Activated naive CD8-positive, alpha-beta T cell treated with anti-CD3 and anti-CD28 coated beads, Interleukin-2, amount 50 U/mL, for 24 hours (primary cell): ENCODE data around the gene DENND1A.

Experiments used
- ATAC-seq: fragments of 150-1000 bp; cut with Tn5 transposase; one replicate; pipeline ENCODE4 v1.10.0; 2021
- DNase-seq: peaks from one replicate; pipeline ENCODE4 v3.0.0; 2021
- H3K27ac Mint-ChIP-seq: one replicate; pipeline ENCODE4 v1.8.0; 2021; ENCODE audit warnings: mild to moderate bottlenecking, mixed read lengths
- H3K27me3 Mint-ChIP-seq: one replicate; pipeline ENCODE4 v1.8.0; 2021; ENCODE audit warnings: mixed read lengths
- H3K36me3 Mint-ChIP-seq: one replicate; pipeline ENCODE4 v1.8.0; 2021; ENCODE audit warnings: low read depth, mixed read lengths
- H3K4me1 Mint-ChIP-seq: one replicate; pipeline ENCODE4 v1.8.0; 2021; ENCODE audit warnings: mixed read lengths
- H3K4me3 Mint-ChIP-seq: one replicate; pipeline ENCODE4 v1.8.0; 2021; ENCODE audit warnings: mild to moderate bottlenecking, moderate library complexity, mixed read lengths
- H3K9me3 Mint-ChIP-seq: one replicate; pipeline ENCODE4 v1.8.0; 2021; ENCODE audit warnings: mixed read lengths

DENND1A gene

DNA sequence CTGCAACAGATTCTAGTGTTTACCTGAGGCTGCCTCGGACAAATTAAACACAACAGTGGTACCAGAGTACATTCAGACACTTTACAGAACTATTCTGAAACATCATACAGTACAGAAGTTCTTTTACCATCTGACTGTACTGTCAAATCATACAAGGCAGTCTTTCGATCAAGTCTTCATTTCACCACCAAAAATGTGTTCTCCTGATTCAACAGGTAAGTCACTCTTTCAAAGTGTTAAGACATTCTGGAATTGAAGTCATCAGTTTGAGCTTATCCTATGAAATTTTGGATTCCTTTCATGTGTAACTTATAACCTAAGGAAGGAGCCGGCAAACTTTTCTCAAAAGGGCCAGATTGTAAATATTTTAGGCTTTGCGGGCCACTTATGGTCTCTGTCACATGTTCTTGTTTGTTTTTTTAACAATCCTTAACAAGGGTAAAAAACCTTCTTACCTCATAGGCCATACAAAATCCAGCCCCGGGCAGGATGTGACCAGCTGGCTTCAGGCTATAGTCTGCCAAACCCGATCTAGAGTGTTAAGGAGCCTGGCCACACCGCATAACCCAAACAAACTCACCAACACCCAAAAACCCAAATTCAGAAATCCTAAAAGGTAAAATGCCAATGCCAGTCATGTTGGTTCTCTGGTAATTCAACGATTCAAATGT, 151.6 kb downstream of the DENND1A start:
- Mint-ChIP-seq H3K9me3 (no peaks in the 10 kb centered on the region), H3K27ac (no peak overlapping the region), H3K36me3 (no peaks in the 10 kb centered on the region), H3K4me1 (peaks cover 12% of the 10 kb centered on the region), H3K27me3 (no peaks in the 10 kb centered on the region), H3K4me3 (no peak overlapping the region)
- ATAC-seq: no peak
- DNase-seq: no peak

DNA sequence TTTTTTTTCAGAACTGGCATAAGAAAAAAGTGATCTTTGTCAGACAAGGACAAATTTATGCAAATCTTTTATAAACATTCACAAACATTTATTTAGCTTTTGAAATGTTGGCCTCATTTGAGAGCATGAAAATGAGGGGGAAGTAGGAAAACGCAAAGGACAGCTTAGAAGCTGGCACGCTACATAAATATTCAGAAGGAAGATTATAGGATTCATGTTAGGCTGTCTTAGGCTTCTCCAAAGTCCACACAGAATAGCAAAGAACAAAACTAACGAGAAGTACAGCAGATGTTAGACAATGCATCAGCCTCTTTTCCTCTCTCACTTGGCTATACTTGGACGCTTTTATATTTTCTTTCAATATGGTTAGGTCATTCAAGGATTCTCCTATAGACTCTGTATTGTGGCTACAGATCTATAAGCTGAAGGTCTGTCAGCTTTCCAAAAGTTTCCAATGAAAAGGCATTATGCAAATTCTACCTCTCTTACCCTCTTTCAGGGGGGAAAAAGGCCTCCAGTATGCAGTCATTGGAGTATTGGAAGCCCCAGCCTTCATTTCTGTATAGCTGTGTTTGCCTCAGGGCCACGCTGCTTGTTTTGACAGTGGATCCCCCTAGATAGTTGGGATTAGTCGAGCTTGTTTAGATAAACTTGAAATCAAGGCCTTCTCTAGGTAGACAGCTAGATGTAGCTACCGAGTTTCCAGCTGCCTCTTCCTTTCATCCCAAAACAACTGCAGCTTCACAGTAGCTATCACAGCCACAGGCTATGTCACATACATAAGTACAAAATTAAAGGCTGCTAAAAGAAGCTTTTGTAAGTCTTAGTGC, 153.0 kb downstream of the DENND1A start:
- H3K9me3 Mint-ChIP-seq: no peaks in the 10 kb centered on the region
- peaks cover 12% of the 10 kb centered on the region for H3K4me1 Mint-ChIP-seq
- DNase-seq (no peak), ATAC-seq (no peak)
- no peaks in the 10 kb centered on the region for H3K36me3 Mint-ChIP-seq
- H3K27ac Mint-ChIP-seq: no peak overlapping the region
- H3K27me3 Mint-ChIP-seq: no peaks in the 10 kb centered on the region
- no peak overlapping the region for H3K4me3 Mint-ChIP-seq

DNA sequence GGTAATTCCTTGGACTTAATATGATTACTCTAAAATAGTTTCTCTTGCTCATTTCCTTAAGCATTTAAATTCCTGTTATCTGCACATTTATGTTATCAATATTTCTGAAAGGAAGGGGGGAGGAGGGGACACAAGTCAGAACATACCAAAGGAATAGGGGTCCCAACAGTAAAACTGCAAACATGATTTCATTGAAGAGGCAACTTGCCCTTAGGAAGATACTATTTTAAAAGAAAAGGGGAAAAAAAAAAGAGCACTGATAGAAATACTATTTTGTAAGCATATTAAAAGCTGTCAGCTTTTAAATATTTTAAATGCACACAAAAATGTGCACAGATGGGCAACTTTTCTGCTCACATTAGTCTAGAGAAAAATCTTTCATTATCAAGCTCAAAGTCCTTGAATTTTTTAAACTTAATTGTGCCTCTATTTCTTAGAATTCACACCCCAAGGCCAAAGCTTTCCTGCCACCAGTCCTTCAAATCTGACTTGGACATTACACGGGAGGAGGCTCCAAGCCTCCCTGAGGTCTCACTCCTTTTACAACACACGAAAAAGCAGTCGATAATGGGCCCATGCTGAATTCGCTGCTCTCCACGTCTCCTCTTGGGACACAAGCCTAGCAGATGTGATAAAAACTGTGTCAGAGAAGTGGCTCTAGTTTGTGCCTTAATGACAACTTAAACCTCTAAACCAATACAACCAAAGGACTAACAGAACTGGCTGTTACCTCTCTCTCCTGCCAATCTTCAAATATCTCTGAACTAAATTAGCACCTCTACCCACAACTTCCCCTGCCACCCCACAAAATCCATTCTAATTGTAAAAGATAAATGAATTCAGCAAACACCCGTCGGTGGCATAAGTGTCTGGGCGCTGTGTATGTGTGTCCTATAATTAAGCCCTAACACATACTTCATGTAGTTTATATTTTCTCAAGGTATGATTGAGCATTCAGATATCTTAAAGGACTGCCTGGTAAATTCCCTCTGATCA, 154.3 kb downstream of the DENND1A start:
- Mint-ChIP-seq H3K27me3 (no peaks in the 10 kb centered on the region), H3K4me1 (peaks cover 12% of the 10 kb centered on the region), H3K27ac (no peak overlapping the region), H3K4me3 (no peak overlapping the region), H3K9me3 (no peaks in the 10 kb centered on the region), H3K36me3 (no peaks in the 10 kb centered on the region)
- ATAC-seq (no peak), DNase-seq (no peak)

DNA sequence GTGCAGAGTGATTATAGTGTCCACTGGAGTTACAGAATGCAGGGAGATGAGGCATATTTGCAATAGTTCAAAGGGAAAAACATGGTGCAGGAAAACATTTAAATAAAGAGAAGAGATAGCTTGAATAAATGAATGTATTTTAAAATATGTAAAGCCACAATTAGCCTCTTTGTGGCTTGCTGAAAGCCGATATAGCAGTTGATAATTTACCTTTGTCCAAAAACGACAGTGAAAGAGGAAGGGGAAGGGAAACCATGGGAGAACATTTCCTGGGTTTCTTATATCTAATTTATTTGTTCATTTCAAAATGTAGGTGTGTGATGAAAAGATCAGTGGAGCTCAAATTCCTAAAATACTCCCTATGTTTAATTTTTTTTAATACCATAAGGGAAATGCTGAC, 156.1 kb downstream of the DENND1A start:
- Mint-ChIP-seq H3K27ac (no peak overlapping the region), H3K27me3 (no peaks in the 10 kb centered on the region), H3K4me3 (no peak overlapping the region), H3K36me3 (no peaks in the 10 kb centered on the region), H3K9me3 (no peaks in the 10 kb centered on the region), H3K4me1 (peaks cover 16% of the 10 kb centered on the region)
- DNase-seq: no peak
- ATAC-seq: no peak

DNA sequence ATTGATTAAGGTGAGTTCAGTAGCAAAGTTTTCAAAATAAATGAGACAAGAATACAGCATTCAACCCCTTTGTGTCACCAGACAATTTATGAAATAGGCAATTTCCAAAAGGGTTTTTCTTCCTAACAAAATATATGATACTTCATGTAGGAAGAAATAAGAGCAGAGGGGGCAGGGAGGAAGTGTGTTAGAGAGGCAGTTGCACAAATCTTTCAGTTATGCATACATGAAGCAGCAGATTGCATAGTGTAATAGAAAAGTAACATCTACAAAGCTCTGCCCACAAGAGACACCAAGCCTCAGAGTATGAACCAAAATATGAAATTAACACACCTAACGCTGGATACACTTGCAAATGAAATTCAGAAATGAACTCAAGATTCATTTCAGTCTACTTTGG, 157.0 kb downstream of the DENND1A start:
- Mint-ChIP-seq H3K36me3 (no peaks in the 10 kb centered on the region), H3K9me3 (no peaks in the 10 kb centered on the region), H3K27ac (no peak overlapping the region), H3K4me3 (no peak overlapping the region), H3K27me3 (no peaks in the 10 kb centered on the region), H3K4me1 (peaks cover 16% of the 10 kb centered on the region)
- ATAC-seq (no peak), DNase-seq (no peak)

DNA sequence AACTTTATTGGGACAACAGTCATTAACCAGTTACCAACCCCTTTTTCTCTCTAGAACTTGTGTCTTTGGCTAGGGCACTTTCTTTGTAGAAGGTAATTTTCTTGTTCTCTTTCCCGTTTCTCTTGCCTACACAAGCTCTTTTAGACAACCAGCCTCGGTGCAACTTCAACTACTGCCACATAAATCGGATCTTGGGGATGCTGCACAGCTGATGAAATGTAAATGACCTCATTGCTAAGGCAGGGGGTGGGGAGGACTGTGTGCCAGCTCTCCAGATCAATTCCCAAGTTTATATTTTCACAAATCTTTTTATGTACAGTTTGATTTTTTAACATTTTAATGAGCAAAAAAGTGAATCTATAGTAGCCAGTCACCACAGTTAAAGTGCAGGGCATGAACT, 157.6 kb downstream of the DENND1A start:
- no peak for DNase-seq
- Mint-ChIP-seq H3K4me3 (no peak overlapping the region), H3K4me1 (peaks cover 16% of the 10 kb centered on the region)

DNA sequence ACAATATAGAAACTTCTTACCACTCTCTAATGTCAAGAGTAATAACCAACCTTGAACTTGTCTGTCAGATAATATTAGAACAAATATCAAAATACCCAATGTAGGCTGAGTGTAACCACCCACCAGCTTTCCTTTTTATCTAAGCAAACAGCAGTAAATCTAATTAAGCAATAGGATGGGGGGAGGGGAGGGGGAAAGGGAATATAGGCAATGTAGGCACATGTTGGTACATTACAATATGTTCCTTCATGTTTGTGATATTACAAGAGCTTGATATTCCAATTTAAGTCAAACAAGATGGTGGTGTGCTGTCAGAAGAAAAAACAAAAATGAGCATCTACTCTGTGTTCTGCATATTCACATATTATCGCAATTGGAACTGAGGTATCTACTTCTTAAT, 158.2 kb downstream of the DENND1A start:
- Mint-ChIP-seq H3K4me3 (no peak overlapping the region), H3K27ac (no peak overlapping the region), H3K9me3 (no peaks in the 10 kb centered on the region), H3K4me1 (peaks cover 16% of the 10 kb centered on the region), H3K27me3 (no peaks in the 10 kb centered on the region), H3K36me3 (no peaks in the 10 kb centered on the region)
- ATAC-seq (no peak), DNase-seq (no peak)

More for the DNA sequence above, 157.6 kb downstream of the DENND1A start:
- Mint-ChIP-seq H3K9me3 (no peaks in the 10 kb centered on the region), H3K36me3 (no peaks in the 10 kb centered on the region), H3K27me3 (no peaks in the 10 kb centered on the region), H3K27ac (no peak overlapping the region)
- no peak for ATAC-seq

DNA sequence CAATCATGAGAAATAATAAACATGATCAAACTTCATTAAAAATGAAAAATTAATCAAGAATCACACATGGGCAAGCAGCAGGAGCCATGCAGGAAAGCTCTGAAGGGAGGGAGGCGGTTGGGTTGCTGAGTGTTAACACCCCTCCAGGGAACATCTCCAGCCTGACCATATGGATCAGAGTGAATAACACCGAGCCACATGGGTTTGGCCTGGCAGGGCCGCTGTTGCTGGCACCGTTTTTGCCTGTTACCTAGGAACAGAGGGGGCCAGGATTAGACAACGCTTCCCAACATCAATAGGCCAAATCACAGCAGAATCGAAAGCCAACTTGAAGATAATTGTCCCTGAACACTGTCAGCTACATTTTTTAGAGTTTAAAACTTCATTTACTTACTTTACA, 160.2 kb downstream of the DENND1A start:
- ATAC-seq (no peak), DNase-seq (no peak)
- Mint-ChIP-seq H3K9me3 (no peaks in the 10 kb centered on the region), H3K36me3 (peaks cover 4% of the 10 kb centered on the region), H3K4me3 (no peak overlapping the region), H3K27me3 (no peaks in the 10 kb centered on the region), H3K27ac (no peak overlapping the region), H3K4me1 (peaks cover 4% of the 10 kb centered on the region)

DNA sequence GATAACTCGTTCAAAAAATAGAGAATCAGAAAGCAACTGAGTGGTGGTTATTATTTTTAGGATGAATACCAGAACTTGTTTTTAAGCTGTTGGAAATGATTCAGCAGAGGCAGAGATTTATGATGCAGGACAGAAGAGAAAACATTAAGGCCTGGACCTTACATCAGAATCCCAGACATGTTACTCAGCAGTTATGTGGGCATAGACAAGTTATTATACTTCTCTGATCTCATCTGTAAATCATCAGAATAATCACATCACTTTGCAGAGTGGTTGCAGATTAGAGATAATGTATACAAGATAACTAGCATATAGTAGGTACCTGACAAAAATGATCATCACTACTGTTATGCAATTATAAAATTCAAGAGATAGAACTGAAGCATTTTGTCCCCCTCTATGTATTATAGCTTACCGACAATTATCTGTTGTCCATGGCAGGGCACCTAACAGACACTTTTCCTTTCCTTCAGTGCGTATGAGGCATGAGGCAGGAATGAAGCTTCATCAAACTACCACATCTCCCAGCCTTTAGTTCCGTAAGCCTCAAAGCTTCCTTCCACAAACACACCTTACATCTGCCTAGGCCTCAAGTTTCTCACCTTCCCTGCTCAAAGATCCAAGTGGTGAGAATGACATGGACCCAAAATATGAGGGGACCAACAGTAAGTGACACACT, 165.9 kb downstream of the DENND1A start:
- Mint-ChIP-seq H3K36me3 (peaks cover 4% of the 10 kb centered on the region), H3K4me3 (no peak overlapping the region), H3K27me3 (no peaks in the 10 kb centered on the region), H3K27ac (no peak overlapping the region), H3K9me3 (no peaks in the 10 kb centered on the region), H3K4me1 (no peaks in the 10 kb centered on the region)
- ATAC-seq (no peak), DNase-seq (no peak)

DNA sequence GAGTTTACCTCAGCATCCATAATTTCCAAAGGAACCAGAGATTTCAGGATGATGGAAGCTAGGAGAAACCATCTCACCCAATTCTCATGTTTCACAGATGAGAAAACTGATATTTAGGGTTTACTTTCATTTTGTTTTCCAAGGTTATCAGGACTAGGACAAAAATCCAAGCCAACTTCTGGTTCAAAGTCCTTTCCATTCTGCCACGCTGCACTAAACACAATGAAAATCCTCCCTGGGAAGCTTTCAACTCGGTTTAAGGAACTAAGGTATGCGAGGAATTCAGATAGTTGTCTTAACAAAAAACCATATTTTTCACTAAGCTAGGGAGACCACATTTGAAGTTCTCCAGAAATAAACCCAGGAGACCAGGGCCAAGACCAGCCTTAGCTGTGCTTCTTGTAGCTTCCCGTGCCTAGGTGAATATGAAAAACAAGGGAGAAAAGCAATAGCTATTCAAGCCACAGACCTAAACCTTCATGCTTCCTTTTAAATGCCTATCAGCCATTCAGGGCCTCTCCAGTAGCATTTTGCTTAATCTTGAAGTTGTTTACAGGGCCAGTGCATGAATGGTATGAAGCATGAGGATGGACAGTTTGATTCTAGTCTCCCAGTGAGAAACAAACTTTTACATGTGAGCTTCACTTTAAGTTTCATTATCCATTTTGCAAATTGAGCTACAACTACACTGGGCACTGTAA, 167.9 kb downstream of the DENND1A start:
- no peak for DNase-seq
- Mint-ChIP-seq H3K36me3 (peaks cover 8% of the 10 kb centered on the region), H3K4me3 (no peak overlapping the region), H3K27ac (no peak overlapping the region), H3K4me1 (no peaks in the 10 kb centered on the region), H3K9me3 (no peaks in the 10 kb centered on the region), H3K27me3 (no peaks in the 10 kb centered on the region)
- no peak for ATAC-seq

DNA sequence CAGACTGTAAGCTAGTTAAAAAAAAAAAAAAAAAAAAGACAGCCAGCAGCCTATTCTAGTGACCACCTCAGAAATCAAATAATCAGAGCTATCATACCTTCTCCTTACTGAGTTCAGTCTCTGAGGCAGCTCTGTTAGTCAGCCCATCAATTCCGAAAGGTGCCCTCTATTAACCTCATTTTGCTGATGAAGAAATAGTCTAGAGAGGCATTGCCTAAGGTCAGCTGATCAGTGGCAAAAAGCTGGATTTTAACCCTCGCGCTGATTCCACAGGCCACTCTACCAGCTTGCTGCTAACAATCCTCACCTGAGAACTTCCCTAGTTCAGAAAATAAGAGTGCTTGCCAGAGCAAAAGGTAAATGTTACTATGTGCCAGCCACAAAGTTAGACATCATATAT, 172.0 kb downstream of the DENND1A start:
- H3K27ac Mint-ChIP-seq: no peak overlapping the region
- H3K36me3 Mint-ChIP-seq: peaks cover 8% of the 10 kb centered on the region
- H3K27me3 Mint-ChIP-seq: no peaks in the 10 kb centered on the region
- no peaks in the 10 kb centered on the region for H3K9me3 Mint-ChIP-seq
- DNase-seq: no peak
- no peak for ATAC-seq
- H3K4me1 Mint-ChIP-seq: no peaks in the 10 kb centered on the region
- H3K4me3 Mint-ChIP-seq: no peak overlapping the region

DNA sequence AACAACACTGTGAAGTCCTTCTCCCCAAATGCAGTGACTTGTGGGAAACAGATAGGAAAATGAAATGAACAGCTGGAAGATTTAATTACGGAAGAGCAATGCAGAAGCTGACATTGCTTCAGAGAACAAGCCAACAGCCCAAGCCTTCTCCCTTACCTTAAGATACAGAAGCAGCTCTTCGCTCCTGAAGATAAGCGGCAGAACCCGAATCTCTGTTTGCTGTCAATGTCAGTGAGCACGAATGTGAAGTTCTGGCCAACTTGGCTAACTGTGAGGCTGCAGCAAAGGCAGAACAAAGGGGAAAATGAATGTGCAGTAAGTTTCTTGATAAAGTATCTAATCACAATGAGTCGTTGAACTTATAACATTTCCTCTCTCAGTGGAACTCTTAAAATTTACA, 172.4 kb downstream of the DENND1A start:
- H3K9me3 Mint-ChIP-seq: no peaks in the 10 kb centered on the region
- H3K27ac Mint-ChIP-seq: no peak overlapping the region
- H3K36me3 Mint-ChIP-seq: peaks cover 8% of the 10 kb centered on the region
- ATAC-seq (no peak), DNase-seq (no peak)
- no peaks in the 10 kb centered on the region for H3K27me3 Mint-ChIP-seq
- no peaks in the 10 kb centered on the region for H3K4me1 Mint-ChIP-seq
- H3K4me3 Mint-ChIP-seq: no peak overlapping the region

DNA sequence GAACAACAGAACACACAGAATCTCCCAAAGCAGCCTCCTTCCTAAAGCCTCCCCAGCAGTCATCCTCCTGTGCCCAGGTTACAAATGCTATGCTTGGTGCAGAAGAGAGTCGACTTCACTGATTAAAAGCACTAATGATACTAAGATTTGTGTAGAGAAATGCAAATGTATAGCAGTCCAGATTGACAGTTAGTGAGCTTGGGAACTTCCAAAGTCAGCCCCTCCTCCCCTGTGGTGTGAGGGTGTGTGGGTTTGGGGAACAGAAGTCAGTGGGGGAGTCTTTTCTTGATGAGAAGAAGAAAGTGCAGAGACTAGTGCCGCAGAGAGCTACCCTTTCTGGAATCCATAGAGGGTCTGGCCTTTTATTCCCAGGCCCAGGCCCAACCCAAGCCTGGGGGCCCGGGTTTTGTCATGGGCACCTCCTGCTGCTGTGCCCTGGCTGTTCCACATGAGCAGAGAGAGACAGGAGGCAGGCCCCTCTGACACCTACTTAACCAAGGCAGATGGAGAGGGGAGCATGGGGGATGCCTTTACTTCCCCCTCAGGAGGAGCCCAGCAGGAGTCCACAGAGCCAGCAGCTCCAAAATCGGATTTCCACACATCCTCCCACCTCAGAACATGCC, 173.3 kb downstream of the DENND1A start:
- no peaks in the 10 kb centered on the region for H3K27me3 Mint-ChIP-seq
- H3K4me1 Mint-ChIP-seq: no peaks in the 10 kb centered on the region

More for the DNA sequence above, 173.3 kb downstream of the DENND1A start:
- no peak overlapping the region for H3K4me3 Mint-ChIP-seq
- ATAC-seq (no peak), DNase-seq (no peak)
- H3K27ac Mint-ChIP-seq: no peak overlapping the region
- H3K9me3 Mint-ChIP-seq: no peaks in the 10 kb centered on the region
- peaks cover 8% of the 10 kb centered on the region for H3K36me3 Mint-ChIP-seq
